ENCODE results near the gene DDX28.
"Not testable (repeated sequence)": the region's sequence is repeated elsewhere in the genome, so short reads cannot be mapped to it uniquely, and the experiment has no call there.

DDX28 gene

DNA sequence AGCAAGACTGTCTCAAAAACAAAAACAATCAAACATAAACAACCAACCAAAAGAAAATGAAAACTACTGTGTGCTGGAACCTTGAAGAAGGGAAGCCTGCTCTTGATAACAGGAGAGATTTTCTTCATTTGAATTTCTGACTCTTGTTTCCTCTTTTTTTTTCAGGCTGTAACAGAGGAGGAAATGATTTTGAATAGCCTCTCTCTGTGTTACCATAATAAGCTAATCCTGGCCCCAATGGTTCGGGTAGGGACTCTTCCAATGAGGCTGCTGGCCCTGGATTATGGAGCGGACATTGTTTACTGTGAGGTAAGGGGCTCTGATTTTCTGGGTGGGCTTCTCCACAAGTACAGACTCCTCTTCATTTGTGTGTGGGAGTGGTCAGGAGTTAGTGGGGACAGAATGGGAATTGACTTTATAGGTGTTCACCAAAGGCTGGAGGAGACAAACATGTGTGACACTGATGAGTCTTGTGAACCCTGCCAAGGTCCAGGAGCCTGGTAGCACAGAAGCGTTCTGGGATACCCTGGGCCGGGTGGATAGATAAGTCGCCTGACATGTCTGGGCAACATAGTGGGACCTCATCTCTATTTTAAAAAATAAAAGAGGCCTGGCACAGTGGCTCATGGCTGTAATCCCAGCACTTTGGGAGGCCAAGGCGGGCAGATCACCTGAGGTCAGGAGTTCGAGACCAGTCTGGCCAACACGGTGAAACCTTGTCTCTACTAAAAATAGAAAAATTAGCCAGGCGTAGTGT lies 15.0 kb upstream of the DDX28 start:
- DNase-seq (ENCODE audit: low read depth in 2 of 2) = no peak

- DNase-seq (ENCODE audit: low read depth in 2 of 2) = no peak
Measured at GRCh38 chr16:68035227-68035626, 12.2 kb upstream of the DDX28 start.

GRCh38 chr16:68033101-68033500 lies 10.1 kb upstream of the DDX28 start:
- DNase-seq (ENCODE audit: low read depth in 2 of 2) = no peak

GRCh38 chr16:68031951-68032350 lies 8.9 kb upstream of the DDX28 start:
- DNase-seq (ENCODE audit: low read depth in 2 of 2) = no peak

DNA sequence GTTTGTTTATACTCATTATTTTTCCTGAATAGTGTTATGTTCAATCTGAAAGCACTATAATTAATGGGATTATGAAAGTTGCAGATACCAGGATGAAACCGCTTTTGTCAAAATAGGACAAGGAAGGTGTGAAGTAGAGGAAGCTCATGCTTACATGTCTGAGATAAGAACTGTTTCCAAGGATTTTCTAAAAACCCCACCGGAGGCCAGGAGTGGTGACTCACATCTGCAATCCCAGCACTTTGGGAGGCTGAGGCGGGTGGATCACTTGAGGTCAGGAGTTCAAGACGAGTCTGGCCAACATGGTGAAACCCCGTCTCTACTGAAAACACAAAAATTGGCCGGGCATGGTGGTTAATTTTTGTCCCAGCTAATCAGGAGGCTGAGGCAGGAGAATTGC lies 7.1 kb upstream of the DDX28 start:
- not testable (repeated sequence) for DNase-seq (ENCODE audit: low read depth in 2 of 2)

GRCh38 chr16:68028996-68029395 lies 6.0 kb upstream of the DDX28 start:
- DNase-seq (ENCODE audit: low read depth in 2 of 2) = no peak

DNA sequence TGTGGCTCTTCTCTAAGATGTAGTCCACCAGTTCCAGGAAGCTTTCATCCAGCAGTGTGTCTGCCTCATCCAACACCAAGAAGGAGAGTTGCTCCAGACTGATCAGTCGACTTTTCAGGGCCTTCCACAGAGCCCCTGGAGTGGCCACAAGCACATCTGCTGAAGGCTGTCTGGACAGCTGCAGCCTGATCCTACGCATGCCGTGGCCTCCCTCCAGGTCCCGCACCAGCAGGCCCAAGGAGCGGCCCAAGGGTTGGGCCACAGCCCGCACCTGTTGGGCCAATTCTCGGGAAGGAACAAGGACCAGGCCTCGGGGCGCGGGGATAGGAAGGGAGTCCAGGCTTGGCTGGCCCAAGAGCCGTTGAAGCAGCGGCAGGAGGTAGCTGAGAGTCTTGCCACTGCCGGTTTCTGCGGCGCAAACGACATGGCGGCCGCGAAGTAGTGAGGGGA lies 729 bp downstream of the DDX28 start:
- no peak for DNase-seq (ENCODE audit: low read depth in 2 of 2)

GRCh38 chr16:68021490-68021889 lies 1.5 kb downstream of the DDX28 start:
- no peak for DNase-seq (ENCODE audit: low read depth in 2 of 2)

GRCh38 chr16:68019167-68019680 lies 3.8 kb downstream of the DDX28 start:
- no peak for DNase-seq (ENCODE audit: low read depth in 2 of 2)

DNA sequence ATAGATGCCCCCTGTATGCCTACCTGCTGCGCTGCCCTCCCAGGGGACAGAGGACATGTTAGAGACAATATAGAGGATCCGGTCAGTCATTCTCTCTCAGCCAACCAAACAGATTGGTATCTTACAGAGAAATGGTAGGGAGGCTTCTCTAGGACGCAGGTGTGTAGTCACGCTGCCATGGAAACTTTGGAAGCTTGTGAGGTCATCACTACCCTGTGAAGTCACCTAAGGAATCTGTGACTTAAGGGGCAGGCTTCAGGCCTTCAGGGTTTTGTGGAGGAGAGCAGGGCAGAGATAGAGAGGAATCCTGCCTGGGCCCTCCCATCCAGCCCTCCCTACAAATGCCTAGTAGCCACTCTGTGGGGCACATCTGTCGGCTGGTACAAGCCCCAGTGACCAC lies 7.4 kb downstream of the DDX28 start, which contains the start of gene DPEP2NB:
DPEP2NB (minus strand) TSS at position 231 of the 400 bp plus-strand sequence; CDS start at position 90, 141 bp downstream.
- DNase-seq (ENCODE audit: low read depth in 2 of 2) = no peak

DNA sequence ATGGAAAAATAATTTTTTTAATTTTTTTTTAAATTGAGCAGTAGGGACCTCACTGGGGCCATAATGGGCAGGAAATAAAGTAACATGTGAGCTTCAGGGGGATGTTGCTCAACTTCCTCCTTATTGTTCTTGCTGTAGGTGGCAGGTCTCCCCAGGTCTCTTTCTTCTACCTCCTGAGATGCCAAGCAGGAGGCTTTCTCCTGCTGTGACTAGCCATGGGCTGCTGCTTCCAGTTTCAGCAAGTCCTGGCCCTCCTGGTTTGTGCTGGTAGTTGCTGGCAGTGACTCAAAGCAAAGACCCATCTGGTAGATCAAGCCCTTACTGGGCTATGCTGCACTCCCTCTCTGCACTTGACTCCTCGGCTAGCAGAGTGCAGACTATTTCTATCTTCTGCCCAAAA lies 9.6 kb downstream of the DDX28 start:
- DNase-seq (ENCODE audit: low read depth in 2 of 2) = no peak

- DNase-seq (ENCODE audit: low read depth in 2 of 2) = not testable (repeated sequence)
Measured at GRCh38 chr16:68009872-68010271, 13.2 kb downstream of the DDX28 start.

DNA sequence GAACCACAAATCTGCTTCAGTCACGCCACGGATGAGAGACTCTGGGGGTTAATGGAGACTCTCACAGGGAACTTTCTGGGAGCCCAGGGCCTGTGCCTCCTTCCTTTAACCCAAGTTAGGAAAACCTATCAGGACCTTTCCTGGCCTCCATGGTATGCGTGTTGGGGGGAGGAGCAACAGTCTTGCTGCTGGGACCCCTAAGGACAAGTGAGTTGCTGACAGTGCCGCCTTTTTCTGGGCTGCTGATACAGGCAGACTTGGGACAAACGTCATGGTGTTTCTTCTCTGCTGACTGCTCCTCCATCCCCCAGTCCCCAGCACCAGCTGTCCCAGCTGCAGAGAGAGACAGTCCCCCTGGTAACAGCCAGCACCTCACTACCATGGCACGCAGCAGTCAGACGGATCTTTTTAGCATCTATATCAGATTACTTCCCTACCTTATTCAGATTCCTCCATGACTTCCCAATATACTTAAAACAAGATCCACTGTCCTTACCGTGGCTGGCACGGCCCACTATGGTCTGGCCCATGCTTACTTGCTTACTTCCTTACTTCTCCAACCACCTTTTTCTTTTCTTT lies 13.8 kb downstream of the DDX28 start:
- DNase-seq (ENCODE audit: low read depth in 2 of 2) = no peak

DNA sequence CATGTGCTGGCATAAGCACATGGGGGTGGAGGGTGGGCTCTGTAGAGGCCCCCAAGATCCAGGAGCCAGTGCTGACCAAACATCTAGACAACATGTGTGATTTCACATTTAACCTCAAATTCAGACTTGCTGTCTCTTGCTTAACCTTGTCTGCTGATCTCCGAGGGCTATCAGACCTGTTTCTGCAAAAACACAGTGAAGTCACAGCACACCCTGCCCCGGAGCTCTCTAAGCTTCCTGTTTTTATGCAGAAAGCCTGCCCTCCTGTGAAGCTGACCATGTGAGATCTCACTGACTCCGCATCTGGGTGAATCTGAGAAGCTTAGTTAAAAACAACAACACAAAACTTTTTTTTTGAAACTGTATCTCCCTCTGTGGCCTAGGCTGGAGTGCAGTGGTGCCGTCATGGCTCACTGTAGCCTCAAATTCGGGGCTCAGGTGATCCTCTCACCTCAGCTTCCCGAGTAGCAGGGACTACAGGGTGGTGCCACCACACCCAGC lies 17.2 kb downstream of the DDX28 start:
- no peak for DNase-seq (ENCODE audit: low read depth in 2 of 2)

DNA sequence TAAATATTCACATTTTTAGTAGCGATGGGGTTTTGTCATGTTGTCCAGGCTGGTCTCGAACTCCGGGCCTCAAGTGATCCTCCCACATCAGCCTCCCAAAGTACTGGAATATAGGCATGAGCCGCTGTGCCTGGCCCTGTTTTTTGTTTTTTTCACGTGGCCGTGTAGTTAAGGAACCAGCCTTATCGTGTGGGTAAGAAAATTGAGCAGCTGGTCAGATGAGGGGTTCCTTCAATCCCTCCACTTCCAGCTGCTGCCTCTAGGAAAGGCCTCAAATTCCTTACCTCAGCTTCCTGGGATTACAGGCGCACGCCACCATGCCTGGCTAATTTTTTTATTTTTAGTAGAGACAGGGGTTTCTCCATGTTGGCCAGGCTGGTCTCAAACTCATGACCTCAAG lies 17.8 kb downstream of the DDX28 start:
- no peak for DNase-seq (ENCODE audit: low read depth in 2 of 2)

DNA sequence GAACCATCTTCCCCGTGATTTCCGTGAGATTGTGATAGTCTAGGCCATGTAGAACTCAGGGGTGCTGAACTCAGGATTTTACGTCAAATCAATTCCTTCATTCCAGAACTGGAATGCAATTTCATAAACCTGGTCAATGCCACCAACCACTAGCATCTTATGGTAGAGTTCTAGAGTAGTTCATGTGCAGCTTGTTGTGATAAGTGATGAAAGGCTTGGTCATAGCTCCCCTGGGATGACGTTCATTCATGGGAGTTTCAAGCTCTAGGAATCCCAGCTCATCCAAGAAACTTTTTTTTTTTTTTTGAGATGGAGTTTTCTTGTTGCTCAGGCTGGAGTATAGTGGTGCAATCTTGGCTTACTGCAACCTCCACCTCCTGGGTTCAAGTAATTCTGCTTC lies 20.0 kb downstream of the DDX28 start:
- no peak for DNase-seq (ENCODE audit: low read depth in 2 of 2)

DNA sequence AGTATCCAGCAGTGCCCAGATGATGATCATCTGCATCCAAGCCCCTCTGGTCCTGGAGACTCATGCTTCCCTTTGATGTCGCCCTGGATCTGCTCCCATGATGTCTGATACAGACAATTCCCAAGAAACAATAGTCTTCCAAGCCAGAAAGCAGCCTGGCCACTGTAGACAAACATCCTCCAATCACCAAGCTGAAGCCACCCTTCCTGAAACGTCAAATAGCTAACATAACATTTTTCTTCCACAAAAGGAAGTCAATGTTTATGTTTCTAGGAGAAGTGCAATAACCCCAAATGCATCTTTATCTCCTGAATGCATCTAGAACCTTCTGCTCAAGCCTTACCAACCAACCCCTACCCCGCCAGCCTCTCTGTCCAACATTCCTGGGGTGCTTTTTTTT lies 22.6 kb downstream of the DDX28 start:
- DNase-seq (ENCODE audit: low read depth in 2 of 2) = no peak

GRCh38 chr16:67999985-68000384 lies 23.0 kb downstream of the DDX28 start:
- no peak for DNase-seq (ENCODE audit: low read depth in 2 of 2)

- DNase-seq (ENCODE audit: low read depth in 2 of 2) = not testable (repeated sequence)
Measured at GRCh38 chr16:67998779-67999688, 24.0 kb downstream of the DDX28 start, which contains the start of gene DPEP2. DPEP2 (minus strand) TSS chr16:67999484; CDS start chr16:67993212, 6,272 bp downstream.

DNA sequence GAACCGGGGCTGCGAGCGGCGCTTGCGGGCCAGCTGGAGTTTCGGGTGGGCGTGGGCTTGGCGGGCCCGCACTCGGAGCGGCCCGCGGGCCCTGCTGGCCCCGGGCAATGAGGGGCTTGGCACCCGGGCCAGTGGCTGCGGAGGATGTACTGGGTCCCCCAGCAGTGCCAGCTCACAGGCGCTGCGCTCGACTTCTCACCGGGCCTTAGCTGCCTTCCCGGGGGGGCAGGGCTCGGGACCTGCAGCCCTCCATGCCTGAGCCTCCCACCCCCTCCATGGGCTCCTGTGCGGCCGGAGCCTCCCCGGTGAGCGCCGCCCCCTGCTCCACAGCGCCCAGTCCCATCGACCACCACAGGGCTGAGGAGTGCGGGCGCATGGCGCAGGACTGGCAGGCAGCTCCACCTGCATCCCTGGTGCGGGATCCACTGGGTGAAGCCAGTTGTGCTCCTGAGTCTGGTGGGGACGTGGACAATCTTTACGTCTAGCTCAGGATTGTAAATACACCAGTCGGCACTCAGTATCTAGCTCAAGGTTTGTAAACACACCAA lies 24.7 kb downstream of the DDX28 start:
- not testable (repeated sequence) for DNase-seq (ENCODE audit: low read depth in 2 of 2)

DNA sequence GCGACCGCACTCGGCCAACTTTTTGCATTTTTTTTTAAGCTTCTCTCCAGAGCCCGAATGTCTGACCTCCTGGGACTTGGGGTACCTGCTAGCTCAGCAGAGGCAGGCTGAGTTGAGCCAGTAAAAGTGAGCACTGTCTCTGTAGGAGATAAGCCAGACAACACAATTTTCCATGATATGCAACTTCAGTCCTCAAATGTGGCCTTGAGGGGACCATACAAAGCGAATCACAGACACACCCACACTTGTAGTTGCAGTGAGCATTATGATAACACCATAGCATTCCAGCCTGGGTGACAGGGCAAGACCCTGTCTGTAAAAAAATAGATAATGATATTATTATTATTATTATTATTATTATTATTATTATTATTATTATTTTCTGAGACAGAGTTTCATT lies 26.4 kb downstream of the DDX28 start:
- DNase-seq (ENCODE audit: low read depth in 2 of 2) = no peak

All from stimulated activated CD8-positive, alpha-beta memory T cell treated with anti-CD3 and anti-CD28 coated beads, Interleukin-2, amount 100 ng/mL, for 48 hours (primary cell).